GM19328 (cell line): Measurements from ENCODE around the gene SLC25A21.

Source experiments
- ATAC-seq: cut with Tn5 transposase; IDR thresholded peaks from one replicate; pipeline ENCODE4 v1.9.1; 2021; ENCODE audit warnings: mild to moderate bottlenecking, moderate library complexity; ENCODE audit not compliant: unreplicated experiment

The SLC25A21 gene

GRCh38 chr14:36657399-36658122 lies 514.8 kb downstream of the SLC25A21 start:
- ATAC-seq: no peak

GRCh38 chr14:36656687-36657398 lies 515.6 kb downstream of the SLC25A21 start:
- ATAC-seq: no peak

- ATAC-seq: no peak
Observed at GRCh38 chr14:36655963-36656686, 516.3 kb downstream of the SLC25A21 start.

DNA sequence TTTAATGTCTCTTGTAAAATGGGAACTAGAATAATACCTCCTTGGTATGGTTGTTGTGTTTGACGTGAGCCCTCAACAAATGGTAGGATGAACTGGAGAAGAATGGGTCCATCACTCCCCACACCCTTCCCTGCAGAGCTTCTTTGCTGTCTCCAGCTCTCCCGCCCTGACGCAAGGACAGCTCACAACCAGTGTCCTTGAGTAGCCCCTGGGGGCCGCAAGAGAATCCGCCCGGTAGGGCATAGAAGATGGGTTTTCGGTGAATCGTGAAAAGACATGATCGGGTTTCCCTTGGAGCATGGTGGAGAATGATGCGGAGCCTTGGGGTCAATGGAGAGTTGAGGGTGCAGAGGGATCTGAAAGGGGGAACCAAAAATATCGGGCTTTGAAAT lies 516.8 kb downstream of the SLC25A21 start:
- ATAC-seq: no peak

DNA sequence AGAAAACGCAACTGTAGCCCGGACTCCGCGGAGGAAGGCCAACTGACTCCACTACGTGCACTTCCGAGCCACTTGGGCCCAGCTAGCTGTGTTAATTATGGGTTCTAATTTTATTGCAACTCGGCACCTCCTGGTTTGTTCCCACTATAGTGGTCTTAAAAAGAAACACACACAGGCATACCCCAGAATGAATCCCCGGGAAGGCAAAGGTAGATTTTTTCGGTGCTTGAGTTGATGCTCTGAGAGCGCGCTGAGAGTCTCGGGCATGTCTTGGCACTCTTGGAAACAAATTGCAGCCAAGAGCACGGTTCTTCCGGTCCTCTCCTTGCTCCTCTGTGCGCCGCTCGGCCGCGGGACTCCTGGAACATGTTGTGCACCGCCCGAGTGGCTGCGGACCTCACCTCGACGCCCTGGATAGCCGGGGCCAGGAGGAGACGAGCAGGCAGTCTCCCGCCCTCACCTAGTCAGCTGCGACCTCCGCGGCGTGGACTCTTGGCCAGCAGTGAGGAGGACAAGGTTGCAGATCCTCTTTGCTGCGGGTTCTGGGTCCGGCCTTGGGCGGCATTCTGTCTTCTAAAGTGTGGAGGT lies 517.5 kb downstream of the SLC25A21 start:
- no peak for ATAC-seq

DNA sequence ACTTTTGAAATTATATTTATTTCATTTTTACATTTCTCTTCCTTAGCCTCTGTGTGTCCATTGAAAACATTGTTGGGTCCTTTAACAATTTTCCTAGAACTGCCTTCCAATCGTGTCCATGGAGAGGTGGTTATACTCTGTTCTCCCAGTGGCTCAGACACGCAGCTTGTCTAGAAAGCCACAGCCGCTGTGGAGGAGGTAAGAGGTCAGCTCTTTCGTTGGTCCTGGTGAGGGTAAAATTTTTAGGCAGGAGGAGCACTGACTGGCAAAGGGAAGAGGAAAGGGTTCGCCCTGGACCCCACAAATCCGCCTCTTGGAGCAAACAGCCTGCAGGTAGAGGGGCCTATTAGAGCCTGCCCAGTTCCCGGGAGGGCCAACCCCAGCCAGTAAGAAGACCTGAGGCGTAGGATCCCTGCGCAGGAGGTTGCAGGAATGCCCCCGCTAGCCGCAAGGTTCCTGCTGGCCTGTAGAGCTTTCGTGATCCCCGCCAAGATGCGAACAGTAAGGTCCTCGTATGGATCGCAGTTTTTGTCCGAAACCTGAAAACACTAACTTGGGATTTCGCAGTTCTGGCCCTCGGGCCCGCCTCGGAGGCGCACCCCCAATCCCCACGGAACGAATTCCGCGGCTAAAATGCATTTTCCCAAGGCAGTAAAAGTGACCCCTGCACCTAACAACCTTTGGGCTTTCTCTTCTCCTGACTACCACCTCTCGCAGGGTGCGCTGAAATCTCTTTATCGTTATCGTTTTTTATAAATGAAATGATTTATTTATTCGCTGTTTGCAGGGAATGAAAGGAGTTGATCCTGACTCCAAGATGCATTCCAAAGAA lies 518.2 kb downstream of the SLC25A21 start:
- ATAC-seq: no peak

- no peak for ATAC-seq
Observed at GRCh38 chr14:36653413-36653812, 519.0 kb downstream of the SLC25A21 start.

- no peak for ATAC-seq
Observed at GRCh38 chr14:36652542-36653201, 519.7 kb downstream of the SLC25A21 start.

GRCh38 chr14:36649872-36650650 lies 522.3 kb downstream of the SLC25A21 start:
- no peak for ATAC-seq

DNA sequence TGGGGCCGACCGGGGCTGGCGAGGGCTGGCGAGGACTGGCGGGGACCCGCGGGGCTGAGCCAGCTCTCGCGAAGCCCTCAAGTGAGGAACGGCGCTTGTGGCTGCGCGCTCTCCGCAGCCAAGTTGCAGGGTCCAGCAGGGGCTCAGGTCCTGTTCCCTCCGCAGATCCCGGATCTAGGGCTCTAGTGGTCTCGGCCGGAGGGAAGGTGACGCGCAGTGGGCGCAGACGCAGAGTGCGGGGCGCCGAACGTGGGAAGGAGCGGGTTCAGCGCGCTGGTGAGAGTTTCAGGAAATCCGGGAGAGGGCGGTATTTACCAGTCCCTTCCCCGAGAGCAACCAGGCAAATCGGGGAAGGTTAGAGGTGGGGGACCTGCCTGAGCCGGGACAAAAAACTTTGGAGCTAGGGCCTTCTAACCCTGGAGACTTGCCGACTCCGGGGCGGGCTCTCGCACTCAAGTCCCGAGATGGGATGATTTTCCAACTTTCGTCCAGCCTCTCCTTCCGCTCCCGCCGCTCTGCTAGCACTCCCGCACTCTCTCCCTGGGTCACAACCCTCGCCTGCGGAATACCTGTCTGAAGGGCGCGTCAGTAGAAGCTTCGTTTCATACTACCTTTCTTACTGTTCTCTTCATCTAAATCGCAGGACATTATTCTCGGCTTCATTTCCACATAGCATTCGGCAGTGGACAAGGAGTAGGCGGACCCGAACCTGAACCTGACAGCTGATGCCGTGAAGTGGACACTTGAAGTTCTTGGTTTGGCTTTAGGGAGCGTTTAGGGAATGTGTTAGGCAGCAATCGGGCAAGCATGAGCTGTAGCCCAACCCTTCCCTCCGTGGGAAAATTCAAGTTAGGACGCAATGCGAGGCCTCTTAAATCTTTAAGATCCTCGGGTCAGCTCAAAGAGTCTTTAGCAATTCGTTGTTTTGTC lies 524.3 kb downstream of the SLC25A21 start:
- ATAC-seq: no peak

- ATAC-seq: no peak
Observed at GRCh38 chr14:36647417-36647823, 525.0 kb downstream of the SLC25A21 start.

DNA sequence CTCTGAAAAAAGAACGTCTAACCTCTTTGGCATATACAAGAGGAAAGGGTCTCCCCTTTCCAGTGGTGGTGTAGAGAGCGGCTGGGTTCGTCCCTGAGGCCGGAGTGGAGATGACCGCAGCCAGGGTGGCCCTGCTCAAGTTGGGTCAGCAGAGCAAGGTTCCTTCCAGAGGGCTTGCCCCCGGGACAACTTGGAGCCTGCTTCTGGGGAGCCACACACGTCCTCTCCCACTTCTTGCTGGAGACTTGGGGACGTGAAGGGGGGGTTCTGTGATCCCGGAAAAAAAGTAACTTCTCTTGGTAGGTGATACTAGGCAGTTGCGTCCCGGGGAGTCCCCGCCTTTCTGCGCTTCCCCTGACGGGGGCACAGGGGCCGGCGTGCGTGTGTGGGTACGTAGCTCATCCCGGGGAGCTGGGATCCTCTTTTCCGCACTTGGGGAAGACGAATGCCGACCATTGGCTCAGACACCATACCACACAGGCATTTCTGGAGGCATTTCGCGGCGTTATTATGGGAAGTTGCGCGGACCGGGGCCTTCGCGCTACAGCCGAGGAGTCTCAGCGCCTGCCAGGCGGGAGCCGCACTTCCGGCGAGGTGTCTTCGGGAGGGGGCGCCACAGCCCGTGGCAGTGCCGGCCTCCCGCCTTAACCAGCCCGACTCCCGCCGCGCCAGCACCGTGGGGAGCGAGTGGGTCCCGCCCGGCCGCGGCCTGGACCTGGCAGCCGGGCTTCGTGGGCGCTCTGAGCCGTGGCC lies 525.6 kb downstream of the SLC25A21 start:
- no peak for ATAC-seq

DNA sequence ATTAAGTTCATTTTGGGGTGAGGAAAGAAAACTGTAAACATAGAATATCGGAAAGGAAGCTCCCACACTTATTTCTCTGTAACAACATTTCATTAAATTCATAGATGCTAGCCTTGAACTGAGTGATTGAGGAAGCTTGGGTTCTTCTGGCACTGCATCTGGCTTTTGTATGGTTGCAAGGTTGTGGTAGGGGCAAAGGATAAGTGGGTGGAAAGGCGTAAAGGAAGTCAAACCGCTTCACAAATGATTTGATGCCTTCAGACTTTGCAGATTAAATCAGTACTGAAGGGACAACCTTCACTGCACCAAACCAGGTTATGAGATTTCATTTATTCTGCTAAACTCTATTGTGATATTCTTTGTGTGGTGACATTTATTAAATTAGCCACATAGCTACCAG lies 538.8 kb downstream of the SLC25A21 start:
- ATAC-seq: no peak
